ENCODE measurements around the gene PPP1R18. TPM values are rescaled to one million over a fixed set of nuclear protein-coding genes. Genes with fewer than 3 reads are reported as not detected.
A peak's percentile ranks its signal among the peaks of the same experiment; 100 is the strongest.

The PPP1R18 gene
- total RNA-seq, 4 donors from 2014 or later: 14.2 to 35.1 (median 15.2) TPM

DNA sequence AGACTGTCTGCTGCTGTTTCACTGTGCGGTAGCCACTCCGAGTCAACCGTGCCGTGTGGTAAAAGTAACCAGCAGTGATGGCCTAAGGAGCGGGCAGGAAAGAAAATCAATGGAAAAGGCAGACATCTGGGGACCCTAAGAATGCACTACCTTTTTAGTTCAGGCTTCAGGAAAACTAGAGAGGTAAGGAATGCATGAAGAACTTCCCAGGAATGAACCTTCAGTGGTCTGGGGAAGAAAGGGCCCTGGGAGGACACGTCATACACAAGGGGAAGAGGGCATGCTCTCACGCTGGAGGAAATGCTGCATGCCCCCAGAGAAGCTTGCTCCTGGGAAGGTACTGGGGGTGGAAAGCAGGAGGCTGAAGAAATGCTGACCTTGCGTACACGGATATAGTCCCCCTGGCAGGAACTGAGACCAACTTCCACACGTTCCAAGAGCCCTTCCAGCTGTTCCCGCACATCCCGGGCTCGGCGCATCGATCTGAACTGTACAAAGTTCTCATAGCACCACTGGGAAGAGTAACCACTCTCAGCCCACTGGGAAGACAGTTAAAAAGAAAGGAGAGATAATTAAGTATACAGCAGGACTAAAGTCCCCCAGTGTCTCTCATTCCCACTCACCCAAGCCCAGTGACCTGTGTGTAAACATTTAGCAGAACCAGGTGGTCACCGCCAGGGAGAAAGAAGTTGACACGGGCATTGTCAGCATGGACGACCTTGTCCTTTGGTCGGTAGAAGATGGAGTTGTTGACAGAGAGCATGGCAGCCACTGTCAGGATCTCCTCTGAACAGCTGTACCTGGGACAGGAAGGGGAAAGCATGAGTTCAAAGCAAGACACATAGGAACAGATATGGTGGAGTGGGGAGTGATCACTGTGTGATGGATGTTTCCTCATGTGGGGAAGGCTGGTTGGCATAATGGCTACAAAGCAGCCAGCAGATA lies 31.4 kb downstream of the PPP1R18 start:
- Histone ChIP-seq H3K4me1 (no peaks in the 10 kb centered on the region), H3K4me3 (replicated peaks in 1 of 3) (no peak overlapping the region), H3K36me3 (peaks cover 72 to 90% of the 10 kb centered on the region in 2 donors), H3K9me3 (no peaks in the 10 kb centered on the region), H3K27ac (no peak overlapping the region), H3K27me3 (no peaks in the 10 kb centered on the region)
- TF ChIP-seq, protein P1, sequence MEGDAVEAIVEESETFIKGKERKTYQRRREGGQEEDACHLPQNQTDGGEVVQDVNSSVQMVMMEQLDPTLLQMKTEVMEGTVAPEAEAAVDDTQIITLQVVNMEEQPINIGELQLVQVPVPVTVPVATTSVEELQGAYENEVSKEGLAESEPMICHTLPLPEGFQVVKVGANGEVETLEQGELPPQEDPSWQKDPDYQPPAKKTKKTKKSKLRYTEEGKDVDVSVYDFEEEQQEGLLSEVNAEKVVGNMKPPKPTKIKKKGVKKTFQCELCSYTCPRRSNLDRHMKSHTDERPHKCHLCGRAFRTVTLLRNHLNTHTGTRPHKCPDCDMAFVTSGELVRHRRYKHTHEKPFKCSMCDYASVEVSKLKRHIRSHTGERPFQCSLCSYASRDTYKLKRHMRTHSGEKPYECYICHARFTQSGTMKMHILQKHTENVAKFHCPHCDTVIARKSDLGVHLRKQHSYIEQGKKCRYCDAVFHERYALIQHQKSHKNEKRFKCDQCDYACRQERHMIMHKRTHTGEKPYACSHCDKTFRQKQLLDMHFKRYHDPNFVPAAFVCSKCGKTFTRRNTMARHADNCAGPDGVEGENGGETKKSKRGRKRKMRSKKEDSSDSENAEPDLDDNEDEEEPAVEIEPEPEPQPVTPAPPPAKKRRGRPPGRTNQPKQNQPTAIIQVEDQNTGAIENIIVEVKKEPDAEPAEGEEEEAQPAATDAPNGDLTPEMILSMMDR (IDR thresholded peaks at IDR 0.05): no peak
- no peak for TF ChIP-seq POLR2A (IDR thresholded peaks at IDR 0.05)
- no peak for DNase-seq
- intact Hi-C loops (cut with DNase I): no loop called here
- WGBS, 2 donors: 92 to 95% methylated on average over 19 of the region's 19 CpGs

GRCh38 chr6:30651143-30651542 lies 35.3 kb downstream of the PPP1R18 start:
- Histone ChIP-seq H3K4me3 (replicated peaks in 1 of 3) (no peak overlapping the region), H3K9me3 (no peaks in the 10 kb centered on the region), H3K27me3 (no peaks in the 10 kb centered on the region), H3K27ac (no peak overlapping the region), H3K36me3 (peaks cover 51 to 55% of the 10 kb centered on the region in 2 donors), H3K4me1 (peaks cover 6 to 14% of the 10 kb centered on the region in 2 donors)
- 93 to 94% methylated on average over 12 of the region's 12 CpGs for WGBS, 2 donors
- intact Hi-C loops (cut with DNase I): no loop called here
- TF ChIP-seq POLR2A (IDR thresholded peaks at IDR 0.05): no peak
- TF ChIP-seq, protein P1 (IDR thresholded peaks at IDR 0.05): no peak
- no peak for DNase-seq

DNA sequence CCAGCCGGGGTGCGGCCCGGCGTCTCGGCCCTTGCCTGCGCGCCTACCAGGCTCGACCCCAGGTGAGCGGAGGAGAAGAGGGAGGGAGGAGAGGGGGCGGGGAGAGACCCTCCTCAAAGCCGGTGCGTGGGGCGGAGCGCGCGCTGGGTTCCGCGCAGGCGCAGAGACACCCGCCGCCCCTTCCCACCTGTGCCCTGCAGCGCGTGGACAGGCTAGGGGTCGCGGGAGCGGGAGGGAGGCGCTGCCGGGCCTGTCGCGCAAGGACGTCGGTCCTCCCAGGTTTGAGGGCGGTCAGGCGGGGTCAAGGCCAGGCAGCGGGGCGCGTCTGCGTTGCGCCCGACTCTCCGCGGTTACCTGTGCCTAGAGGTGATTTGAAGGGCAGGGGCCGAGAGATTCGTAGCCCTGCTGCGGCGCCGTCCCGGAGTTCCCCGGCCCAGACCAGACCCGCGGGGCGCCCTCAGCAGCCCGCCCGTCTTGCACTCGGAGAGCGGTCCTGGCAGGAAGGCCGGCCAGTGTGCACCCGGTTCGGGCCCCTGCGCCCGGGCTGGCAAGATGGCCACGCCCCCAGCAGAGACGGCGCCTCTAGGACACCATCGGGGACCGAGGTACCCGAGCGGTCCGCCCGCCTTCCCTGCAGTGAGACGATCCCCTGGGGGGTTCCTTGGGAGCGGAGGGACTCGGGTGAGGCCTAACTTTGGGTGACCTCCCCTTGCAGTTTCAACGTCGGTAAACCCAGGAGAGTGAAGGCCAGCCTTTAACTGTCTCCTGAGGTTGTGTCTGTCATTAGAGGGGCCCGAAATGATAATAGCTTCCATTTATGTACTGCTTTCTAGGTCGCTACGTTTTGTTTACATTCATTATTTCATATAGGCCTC lies 39.0 kb downstream of the PPP1R18 start:
- intact Hi-C loops (cut with DNase I): no loop called here
- TF ChIP-seq, protein P1 (IDR thresholded peaks at IDR 0.05): no peak
- TF ChIP-seq POLR2A (IDR thresholded peaks at IDR 0.05): peak in 1 of 2 donors; percentile 75

GRCh38 chr6:30646450-30647241 lies 39.8 kb downstream of the PPP1R18 start, which contains the start of gene C6orf136:
Gene C6orf136 (plus strand): TSS chr6:30647133. CDS start chr6:30647232, 99 bp downstream.
- intact Hi-C loops (cut with DNase I): no loop called here

More for the DNA sequence above, 39.0 kb downstream of the PPP1R18 start:
- DNase-seq: peak; percentile 81
- 0 to 1% methylated on average over 12 to 33 of the region's 78 CpGs for WGBS, 2 donors
- Histone ChIP-seq H3K9me3 (no peaks in the 10 kb centered on the region), H3K4me1 (peaks cover 6 to 18% of the 10 kb centered on the region in 2 donors), H3K4me3 (replicated peaks in 1 of 3) (peak overlapping the region; percentile 67 to 83 (median 72)), H3K27ac (peak overlapping the region; percentile 84 to 95 (median 92)), H3K27me3 (no peaks in the 10 kb centered on the region), H3K36me3 (peaks cover 14 to 18% of the 10 kb centered on the region in 2 donors)

More at GRCh38 chr6:30646450-30647241, 39.8 kb downstream of the PPP1R18 start, which contains the start of gene C6orf136:
- H3K4me3 ChIP-seq (replicated peaks in 1 of 3): peak within 1 kb of the TSS; percentile 67 to 83 (median 72)
- DNase-seq: peak; percentile 94 to 95
- H3K4me1 ChIP-seq: peaks cover 6 to 18% of the 10 kb centered on the region in 2 donors
- H3K27me3 ChIP-seq: no peaks in the 10 kb centered on the region
- no peak for TF ChIP-seq POLR2A (IDR thresholded peaks at IDR 0.05)
- TF ChIP-seq, protein P1 (IDR thresholded peaks at IDR 0.05): no peak
- peaks cover 6 to 10% of the 10 kb centered on the region in 2 donors for H3K36me3 ChIP-seq
- no peaks in the 10 kb centered on the region for H3K9me3 ChIP-seq
- peak within 1 kb of the TSS; percentile 84 to 95 (median 92) for H3K27ac ChIP-seq
- 7 to 23% methylated on average over 15 to 28 of the region's 37 CpGs for WGBS, 2 donors

All from thyroid gland (tissue), 4 donors.